K562 (cell line): ENCODE measurements around the gene PANX1. TPM values are rescaled to one million over a fixed set of nuclear protein-coding genes. Genes with fewer than 3 reads are reported as not detected.

Experiments used
- ATF2 ChIP-seq: sonication (generic); formaldehyde crosslinking; IDR thresholded peaks from 2 replicates; pipeline ENCODE4 v1.8.1; 2022; ENCODE audit warnings: missing genetic modification reagents
- DEAF1 ChIP-seq: fragments of 450-650 bp; formaldehyde crosslinking; IDR thresholded peaks from 2 replicates; pipeline ENCODE4 v1.4.0; 2020; ENCODE audit warnings: mild to moderate bottlenecking, moderate library complexity
- FOXO4 ChIP-seq: fragments of 450-650 bp; formaldehyde crosslinking; IDR thresholded peaks from 2 replicates; pipeline ENCODE4 v1.4.0; 2020; ENCODE audit warnings: mild to moderate bottlenecking, moderate library complexity
- SMARCA4 ChIP-seq: fragments of 450-650 bp; IDR thresholded peaks from 2 replicates; pipeline ENCODE4 v1.6.1; 2016
- ZNF318 ChIP-seq, 2 experiments: fragments of 450-650 bp; IDR thresholded peaks; 2 replicates each; pipeline ENCODE4 v1.6.1; 2016; ENCODE audit warnings: mild to moderate bottlenecking in 2 of 2, borderline replicate concordance in 1 of 2, low read depth in 1 of 2, moderate library complexity in 1 of 2
- polyA plus RNA-seq, 8 experiments: library from polyadenylated mRNA; depleted of rRNA in 4 of 8; stranded (reverse) in 5 of 8; unstranded in 3 of 8; fragments of >200 nt; fragmentation: Nextera tagmentation in 2 of 8; fragmentation: Illumina TruSeq in 1 of 8; extraction: Ambion mirVana in 2 of 8; extraction: Trizol in 1 of 8; gene quantifications; 2 replicates each; pipeline versions ENCODE4 v1.2.1 to v1.2.3, GENCODE V29; 2011 to 2014; ENCODE audit warnings: inconsistent platforms in 1 of 8, missing spikeins in 1 of 8
- total RNA-seq, 7 experiments: library from RNA; depleted of rRNA in 6 of 7; stranded (reverse); fragments of >200 nt in 6 of 7; fragmentation: Illumina TruSeq in 2 of 7; extraction: Trizol in 2 of 7; gene quantifications; 2 replicates each; pipeline versions ENCODE4 v1.2.1 to v1.2.3, GENCODE V29; 2011 to 2021; ENCODE audit warnings: low replicate concordance in 1 of 7
- TF ChIP-seq, protein P1 (sequence below): fragments of 250-450 bp; sonication (Bioruptor Pico); IDR thresholded peaks from 2 replicates; pipeline ENCODE4 v1.4.0; 2020

Gene PANX1
- total and polyA plus RNA-seq, 9 of the 15 experiments (the other 6 are each of a cell fraction or from before 2014, with no cell fraction given) = 1.9 to 14.8 (median 10.1) TPM

DNA sequence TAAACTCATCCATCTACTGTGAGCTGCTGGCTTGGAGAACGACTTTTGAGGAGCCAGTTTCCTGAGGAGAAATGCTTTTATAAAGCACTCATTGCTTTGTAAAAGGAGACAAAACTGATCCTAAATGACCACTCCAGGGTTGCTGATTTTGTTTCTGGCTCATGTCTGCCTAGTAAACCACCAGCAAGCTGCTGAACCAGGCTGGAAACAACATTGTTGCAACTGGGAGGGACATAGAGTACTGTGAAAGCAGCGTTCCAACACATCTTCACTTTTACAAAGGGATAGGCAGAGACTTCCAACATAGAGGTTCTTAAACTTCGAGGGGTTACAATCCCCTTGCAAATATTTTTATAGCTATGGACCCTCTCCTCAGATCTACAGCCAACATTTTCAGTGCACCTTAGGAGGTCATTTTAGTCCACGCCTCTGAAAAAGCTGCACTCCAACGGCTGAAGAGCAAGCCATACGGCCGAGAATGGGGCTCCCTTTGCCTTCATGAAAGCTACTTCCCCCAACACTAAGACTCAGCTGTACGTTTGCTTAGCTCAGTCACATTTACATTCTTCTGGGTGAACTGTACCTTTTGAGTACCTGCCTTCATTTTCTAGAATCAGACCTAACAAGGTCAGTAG, 54.7 kb downstream of the PANX1 start (continued):
- no peak for TF ChIP-seq ZNF318 (IDR thresholded peaks at IDR 0.05; ENCODE audit: borderline replicate concordance in 1 of 2, low read depth in 1 of 2)
- no peak for TF ChIP-seq DEAF1 (CRISPR knock-in tag)
- TF ChIP-seq ATF2 (CRISPR knock-in tag) = no peak
- TF ChIP-seq, protein P1, sequence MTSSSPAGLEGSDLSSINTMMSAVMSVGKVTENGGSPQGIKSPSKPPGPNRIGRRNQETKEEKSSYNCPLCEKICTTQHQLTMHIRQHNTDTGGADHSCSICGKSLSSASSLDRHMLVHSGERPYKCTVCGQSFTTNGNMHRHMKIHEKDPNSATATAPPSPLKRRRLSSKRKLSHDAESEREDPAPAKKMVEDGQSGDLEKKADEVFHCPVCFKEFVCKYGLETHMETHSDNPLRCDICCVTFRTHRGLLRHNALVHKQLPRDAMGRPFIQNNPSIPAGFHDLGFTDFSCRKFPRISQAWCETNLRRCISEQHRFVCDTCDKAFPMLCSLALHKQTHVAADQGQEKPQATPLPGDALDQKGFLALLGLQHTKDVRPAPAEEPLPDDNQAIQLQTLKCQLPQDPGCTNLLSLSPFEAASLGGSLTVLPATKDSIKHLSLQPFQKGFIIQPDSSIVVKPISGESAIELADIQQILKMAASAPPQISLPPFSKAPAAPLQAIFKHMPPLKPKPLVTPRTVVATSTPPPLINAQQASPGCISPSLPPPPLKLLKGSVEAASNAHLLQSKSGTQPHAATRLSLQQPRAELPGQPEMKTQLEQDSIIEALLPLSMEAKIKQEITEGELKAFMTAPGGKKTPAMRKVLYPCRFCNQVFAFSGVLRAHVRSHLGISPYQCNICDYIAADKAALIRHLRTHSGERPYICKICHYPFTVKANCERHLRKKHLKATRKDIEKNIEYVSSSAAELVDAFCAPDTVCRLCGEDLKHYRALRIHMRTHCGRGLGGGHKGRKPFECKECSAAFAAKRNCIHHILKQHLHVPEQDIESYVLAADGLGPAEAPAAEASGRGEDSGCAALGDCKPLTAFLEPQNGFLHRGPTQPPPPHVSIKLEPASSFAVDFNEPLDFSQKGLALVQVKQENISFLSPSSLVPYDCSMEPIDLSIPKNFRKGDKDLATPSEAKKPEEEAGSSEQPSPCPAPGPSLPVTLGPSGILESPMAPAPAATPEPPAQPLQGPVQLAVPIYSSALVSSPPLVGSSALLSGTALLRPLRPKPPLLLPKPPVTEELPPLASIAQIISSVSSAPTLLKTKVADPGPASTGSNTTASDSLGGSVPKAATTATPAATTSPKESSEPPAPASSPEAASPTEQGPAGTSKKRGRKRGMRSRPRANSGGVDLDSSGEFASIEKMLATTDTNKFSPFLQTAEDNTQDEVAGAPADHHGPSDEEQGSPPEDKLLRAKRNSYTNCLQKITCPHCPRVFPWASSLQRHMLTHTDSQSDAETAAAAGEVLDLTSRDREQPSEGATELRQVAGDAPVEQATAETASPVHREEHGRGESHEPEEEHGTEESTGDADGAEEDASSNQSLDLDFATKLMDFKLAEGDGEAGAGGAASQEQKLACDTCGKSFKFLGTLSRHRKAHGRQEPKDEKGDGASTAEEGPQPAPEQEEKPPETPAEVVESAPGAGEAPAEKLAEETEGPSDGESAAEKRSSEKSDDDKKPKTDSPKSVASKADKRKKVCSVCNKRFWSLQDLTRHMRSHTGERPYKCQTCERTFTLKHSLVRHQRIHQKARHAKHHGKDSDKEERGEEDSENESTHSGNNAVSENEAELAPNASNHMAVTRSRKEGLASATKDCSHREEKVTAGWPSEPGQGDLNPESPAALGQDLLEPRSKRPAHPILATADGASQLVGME = no peak
- TF ChIP-seq SMARCA4 = no peak
- no peak for TF ChIP-seq FOXO4
